Measurements from ENCODE around the gene ACVR1B.

Gene ACVR1B

DNA sequence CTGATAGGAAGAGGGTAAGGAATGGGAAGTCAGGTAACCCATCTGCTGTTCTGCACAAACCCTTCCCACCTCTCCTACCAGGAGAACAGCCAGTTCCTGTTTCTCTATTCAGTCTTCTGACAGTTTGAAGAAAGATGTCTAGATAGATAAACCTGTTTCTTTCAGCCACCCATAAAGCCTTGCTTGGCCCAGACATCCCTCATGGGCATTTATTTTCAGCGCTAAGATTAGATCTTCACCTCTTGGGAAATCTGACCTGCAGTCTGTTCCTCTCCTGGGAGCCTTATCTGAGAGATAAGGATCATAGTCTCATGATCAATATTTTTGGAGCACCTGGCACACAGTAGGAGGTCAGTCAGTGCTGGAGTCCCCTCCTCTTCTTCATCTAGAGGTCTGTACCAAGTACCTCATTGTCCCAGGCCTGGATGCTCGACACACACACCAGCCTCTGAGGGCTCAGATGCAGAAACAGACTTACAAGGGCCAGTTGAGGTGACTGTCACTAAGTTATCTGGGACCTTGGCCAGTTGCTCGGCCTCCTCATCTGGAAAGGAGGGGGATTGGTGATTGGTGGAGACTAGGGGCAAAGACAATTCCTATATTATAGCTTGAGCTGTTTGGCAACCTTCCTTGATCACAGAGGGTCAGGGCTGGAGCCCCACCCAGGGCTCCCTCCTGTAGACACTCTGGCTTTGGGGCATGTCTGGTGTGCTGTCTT, 26.0 kb upstream of the ACVR1B start:
- FAIRE-seq, result no peak

DNA sequence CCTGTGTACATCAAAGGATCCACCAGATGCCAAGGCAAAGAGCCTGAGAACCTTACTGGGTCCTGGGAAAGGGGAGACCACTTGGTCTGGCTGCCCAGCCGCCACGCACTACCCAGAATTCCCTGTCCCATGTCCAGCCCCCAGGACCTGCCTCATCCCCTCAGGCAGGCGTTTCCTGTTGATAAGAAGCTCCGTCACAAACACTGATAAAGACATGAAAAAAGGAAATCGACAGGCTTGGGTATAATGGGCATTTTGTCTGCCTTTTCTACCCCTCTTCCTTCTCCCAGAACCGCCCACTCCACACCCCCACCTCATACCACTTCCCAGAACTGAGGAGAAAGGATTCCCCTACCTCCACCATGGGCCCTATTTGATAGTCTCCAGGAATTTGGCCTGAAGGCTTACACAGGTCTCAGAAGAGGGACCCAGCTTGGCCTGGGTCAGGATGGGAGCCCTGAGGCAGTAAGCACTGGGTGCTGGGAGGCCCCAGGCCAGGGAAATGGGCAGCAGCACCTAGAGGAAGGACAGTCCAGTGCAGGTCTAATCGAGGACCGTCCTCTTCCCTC, 25.4 kb upstream of the ACVR1B start:
- no peak for DNase-seq (ENCODE audit: insufficient read length, low spot score)
- no peak for FAIRE-seq
- TF ChIP-seq TAF1 (IDR thresholded peaks at IDR 0.05; ENCODE audit: low read depth, low read length) (no peak), PAX5 (IDR thresholded peaks at IDR 0.05; ENCODE audit: insufficient read depth, low read length, severe bottlenecking) (no peak), SPI1 (IDR thresholded peaks at IDR 0.05; ENCODE audit: low read depth, low read length) (no peak), POLR2A (IDR thresholded peaks at IDR 0.05; ENCODE audit: low read depth, low read length) (no peak), POLR2AphosphoS5 (IDR thresholded peaks at IDR 0.05; ENCODE audit: low read depth, low read length) (no peak), POU2F2 (IDR thresholded peaks at IDR 0.05; ENCODE audit: low read depth, low read length) (no peak)

More for the DNA sequence above, 26.0 kb upstream of the ACVR1B start:
- DNase-seq (ENCODE audit: insufficient read length, low spot score), result no peak
- TF ChIP-seq SPI1 (IDR thresholded peaks at IDR 0.05; ENCODE audit: low read depth, low read length) (peak; percentile 52), POLR2A (IDR thresholded peaks at IDR 0.05; ENCODE audit: low read depth, low read length) (no peak)

DNA sequence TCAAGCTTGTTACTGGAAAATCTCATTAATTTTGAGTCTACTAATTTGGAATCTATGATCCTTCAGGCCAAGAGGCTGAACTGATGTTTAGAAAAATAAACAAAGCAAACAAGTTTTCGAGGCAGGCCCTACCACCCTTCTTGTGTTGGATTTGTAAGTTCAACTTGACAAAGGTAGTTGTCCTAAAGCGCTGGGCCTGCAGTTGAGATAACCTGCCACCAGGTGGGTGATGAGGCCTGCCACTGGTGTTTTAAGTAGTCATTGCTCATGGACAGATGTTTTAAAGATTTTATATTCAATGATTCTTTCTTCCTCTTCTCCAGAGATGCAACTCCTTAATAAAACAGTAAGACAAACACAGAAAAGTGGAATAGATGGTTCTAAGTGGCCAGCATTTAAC, 24.8 kb upstream of the ACVR1B start:
- TF ChIP-seq PAX5 (IDR thresholded peaks at IDR 0.05; ENCODE audit: insufficient read depth, low read length, severe bottlenecking), result no peak
- no peak for TF ChIP-seq POLR2AphosphoS5 (IDR thresholded peaks at IDR 0.05; ENCODE audit: low read depth, low read length)
- no peak for TF ChIP-seq SPI1 (IDR thresholded peaks at IDR 0.05; ENCODE audit: low read depth, low read length)
- TF ChIP-seq POU2F2 (IDR thresholded peaks at IDR 0.05; ENCODE audit: low read depth, low read length), result no peak
- TF ChIP-seq TAF1 (IDR thresholded peaks at IDR 0.05; ENCODE audit: low read depth, low read length), result no peak
- TF ChIP-seq POLR2A (IDR thresholded peaks at IDR 0.05; ENCODE audit: low read depth, low read length), result no peak
- FAIRE-seq (no peak), DNase-seq (ENCODE audit: insufficient read length, low spot score) (no peak)

GRCh38 chr12:51932218-51933076, 19.1 kb upstream of the ACVR1B start:
- DNase-seq (ENCODE audit: insufficient read length, low spot score), result no peak
- no peak for FAIRE-seq
- TF ChIP-seq POLR2A (IDR thresholded peaks at IDR 0.05; ENCODE audit: low read depth, low read length), result no peak
- TF ChIP-seq POU2F2 (IDR thresholded peaks at IDR 0.05; ENCODE audit: low read depth, low read length), result no peak
- no peak for TF ChIP-seq PAX5 (IDR thresholded peaks at IDR 0.05; ENCODE audit: insufficient read depth, low read length, severe bottlenecking)
- no peak for TF ChIP-seq POLR2AphosphoS5 (IDR thresholded peaks at IDR 0.05; ENCODE audit: low read depth, low read length)
- TF ChIP-seq TAF1 (IDR thresholded peaks at IDR 0.05; ENCODE audit: low read depth, low read length), result no peak
- TF ChIP-seq SPI1 (IDR thresholded peaks at IDR 0.05; ENCODE audit: low read depth, low read length), result no peak

DNA sequence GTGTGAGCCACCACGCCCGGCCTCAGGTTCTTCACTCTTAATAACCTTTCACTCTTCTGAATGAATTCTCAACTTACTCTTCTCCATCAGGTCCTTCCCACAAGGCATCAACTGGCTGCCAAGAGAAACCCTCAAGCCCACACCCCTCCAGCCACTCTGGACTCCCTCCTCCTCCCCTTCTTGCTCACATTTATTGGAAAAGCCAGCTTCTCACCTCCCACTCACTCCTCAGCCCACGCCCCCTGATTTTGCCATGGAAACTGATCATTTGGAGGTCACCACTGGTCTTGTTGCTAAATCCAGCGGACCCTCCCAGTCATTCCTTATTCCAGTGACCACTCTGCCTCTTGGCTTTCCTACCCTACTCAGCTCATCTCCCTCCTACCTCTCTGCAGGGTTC, 17.4 kb upstream of the ACVR1B start:
- DNase-seq (ENCODE audit: insufficient read length, low spot score) (no peak), FAIRE-seq (no peak)
- TF ChIP-seq TAF1 (IDR thresholded peaks at IDR 0.05; ENCODE audit: low read depth, low read length) (no peak), PAX5 (IDR thresholded peaks at IDR 0.05; ENCODE audit: insufficient read depth, low read length, severe bottlenecking) (no peak)

DNA sequence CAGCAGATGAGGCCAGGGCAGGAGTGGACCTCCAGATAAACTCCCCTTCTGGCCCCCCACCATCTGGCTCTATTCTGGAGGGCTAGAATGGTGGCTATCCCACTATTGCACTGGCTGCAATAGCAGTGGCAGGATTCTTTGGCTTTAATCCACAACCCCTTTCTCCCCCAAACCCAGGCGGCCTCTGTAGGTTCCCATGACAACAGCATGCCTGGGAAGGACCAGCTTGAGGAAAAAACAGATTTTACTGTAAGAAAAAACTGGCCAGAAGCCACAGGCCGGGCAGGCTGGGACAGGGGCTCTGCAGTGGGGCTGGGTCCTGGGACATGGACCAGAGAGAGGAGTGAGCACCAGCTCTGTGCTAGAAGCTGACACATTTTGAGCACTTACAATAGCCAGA, 13.6 kb upstream of the ACVR1B start:
- no peak for FAIRE-seq

GRCh38 chr12:51938726-51939125, 12.8 kb upstream of the ACVR1B start:
- no peak for TF ChIP-seq POLR2AphosphoS5 (IDR thresholded peaks at IDR 0.05; ENCODE audit: low read depth, low read length)
- TF ChIP-seq PAX5 (IDR thresholded peaks at IDR 0.05; ENCODE audit: insufficient read depth, low read length, severe bottlenecking), result no peak
- no peak for TF ChIP-seq TAF1 (IDR thresholded peaks at IDR 0.05; ENCODE audit: low read depth, low read length)
- TF ChIP-seq POU2F2 (IDR thresholded peaks at IDR 0.05; ENCODE audit: low read depth, low read length), result no peak
- no peak for TF ChIP-seq POLR2A (IDR thresholded peaks at IDR 0.05; ENCODE audit: low read depth, low read length)
- no peak for TF ChIP-seq SPI1 (IDR thresholded peaks at IDR 0.05; ENCODE audit: low read depth, low read length)
- FAIRE-seq (no peak), DNase-seq (ENCODE audit: insufficient read length, low spot score) (no peak)

More for the DNA sequence above, 13.6 kb upstream of the ACVR1B start:
- DNase-seq (ENCODE audit: insufficient read length, low spot score), result no peak
- no peak for TF ChIP-seq POLR2A (IDR thresholded peaks at IDR 0.05; ENCODE audit: low read depth, low read length)
- TF ChIP-seq POLR2AphosphoS5 (IDR thresholded peaks at IDR 0.05; ENCODE audit: low read depth, low read length), result no peak
- TF ChIP-seq SPI1 (IDR thresholded peaks at IDR 0.05; ENCODE audit: low read depth, low read length), result no peak
- TF ChIP-seq PAX5 (IDR thresholded peaks at IDR 0.05; ENCODE audit: insufficient read depth, low read length, severe bottlenecking), result no peak
- no peak for TF ChIP-seq POU2F2 (IDR thresholded peaks at IDR 0.05; ENCODE audit: low read depth, low read length)
- no peak for TF ChIP-seq TAF1 (IDR thresholded peaks at IDR 0.05; ENCODE audit: low read depth, low read length)

DNA sequence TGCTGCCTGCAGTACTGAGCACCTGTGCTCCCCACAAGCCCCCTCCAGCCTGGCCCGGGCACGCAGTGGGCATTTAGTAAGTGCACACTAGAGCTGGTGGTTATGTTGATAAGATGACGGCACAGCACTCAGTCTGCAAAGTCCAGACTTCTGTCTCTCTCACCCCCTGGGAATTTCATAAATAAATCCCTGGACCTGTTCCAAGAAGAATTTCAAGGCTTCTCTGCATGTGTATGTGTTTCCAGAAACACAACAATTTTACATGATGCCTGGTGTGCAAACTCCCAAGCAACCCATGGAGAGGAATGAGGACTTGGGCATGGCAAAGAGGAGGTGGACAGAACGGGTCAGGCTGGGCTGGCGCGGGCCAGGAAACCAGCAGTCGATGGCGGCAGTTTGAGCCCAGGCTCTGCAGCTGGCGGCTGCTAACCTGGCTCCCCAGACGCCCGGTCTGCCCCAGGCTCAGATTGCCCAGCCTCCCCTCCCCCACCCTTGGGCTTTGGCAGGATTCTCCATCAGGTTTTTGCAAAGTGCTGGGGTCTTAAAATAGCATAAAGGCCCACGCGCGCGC, 10.4 kb upstream of the ACVR1B start:
- TF ChIP-seq POLR2AphosphoS5 (IDR thresholded peaks at IDR 0.05; ENCODE audit: low read depth, low read length) (no peak), SPI1 (IDR thresholded peaks at IDR 0.05; ENCODE audit: low read depth, low read length) (no peak), POU2F2 (IDR thresholded peaks at IDR 0.05; ENCODE audit: low read depth, low read length) (no peak), PAX5 (IDR thresholded peaks at IDR 0.05; ENCODE audit: insufficient read depth, low read length, severe bottlenecking) (no peak)
- DNase-seq (ENCODE audit: insufficient read length, low spot score) (no peak), FAIRE-seq (no peak)

DNA sequence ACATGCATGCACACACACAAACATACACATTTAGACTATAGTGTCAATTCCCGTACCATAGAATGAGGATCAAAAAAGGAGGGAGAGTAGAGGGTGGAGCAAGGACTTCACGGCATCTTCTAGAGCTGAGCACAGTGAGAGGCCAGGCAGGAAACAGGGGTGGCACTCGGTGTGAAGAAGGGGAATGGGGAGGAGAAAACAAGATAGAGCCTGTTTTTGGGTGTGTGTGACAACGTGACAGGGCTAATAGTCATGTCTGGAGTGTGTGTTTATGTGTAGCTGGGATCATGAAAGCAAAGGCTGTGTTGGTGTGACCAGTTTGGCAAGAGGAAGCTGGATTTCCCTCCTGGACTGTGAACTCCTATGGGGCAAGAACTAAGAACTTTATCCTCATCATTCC, 9.9 kb upstream of the ACVR1B start:
- no peak for FAIRE-seq
- no peak for DNase-seq (ENCODE audit: insufficient read length, low spot score)
- TF ChIP-seq TAF1 (IDR thresholded peaks at IDR 0.05; ENCODE audit: low read depth, low read length) (no peak), POLR2A (IDR thresholded peaks at IDR 0.05; ENCODE audit: low read depth, low read length) (no peak), SPI1 (IDR thresholded peaks at IDR 0.05; ENCODE audit: low read depth, low read length) (no peak), PAX5 (IDR thresholded peaks at IDR 0.05; ENCODE audit: insufficient read depth, low read length, severe bottlenecking) (no peak), POU2F2 (IDR thresholded peaks at IDR 0.05; ENCODE audit: low read depth, low read length) (no peak), POLR2AphosphoS5 (IDR thresholded peaks at IDR 0.05; ENCODE audit: low read depth, low read length) (no peak)

All from GM12891 (cell line).